GM18907 (cell line): ENCODE data around the gene STAU1.
"Not testable (repeated sequence)": the region's sequence is repeated elsewhere in the genome, so short reads cannot be mapped to it uniquely, and the experiment has no call there.

Source experiments
- ATAC-seq: cut with Tn5 transposase; IDR thresholded peaks from one replicate; pipeline ENCODE4 v1.9.1; 2021; ENCODE audit warnings: mild to moderate bottlenecking, moderate library complexity; ENCODE audit not compliant: unreplicated experiment

The STAU1 gene, protein sequence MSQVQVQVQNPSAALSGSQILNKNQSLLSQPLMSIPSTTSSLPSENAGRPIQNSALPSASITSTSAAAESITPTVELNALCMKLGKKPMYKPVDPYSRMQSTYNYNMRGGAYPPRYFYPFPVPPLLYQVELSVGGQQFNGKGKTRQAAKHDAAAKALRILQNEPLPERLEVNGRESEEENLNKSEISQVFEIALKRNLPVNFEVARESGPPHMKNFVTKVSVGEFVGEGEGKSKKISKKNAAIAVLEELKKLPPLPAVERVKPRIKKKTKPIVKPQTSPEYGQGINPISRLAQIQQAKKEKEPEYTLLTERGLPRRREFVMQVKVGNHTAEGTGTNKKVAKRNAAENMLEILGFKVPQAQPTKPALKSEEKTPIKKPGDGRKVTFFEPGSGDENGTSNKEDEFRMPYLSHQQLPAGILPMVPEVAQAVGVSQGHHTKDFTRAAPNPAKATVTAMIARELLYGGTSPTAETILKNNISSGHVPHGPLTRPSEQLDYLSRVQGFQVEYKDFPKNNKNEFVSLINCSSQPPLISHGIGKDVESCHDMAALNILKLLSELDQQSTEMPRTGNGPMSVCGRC

DNA sequence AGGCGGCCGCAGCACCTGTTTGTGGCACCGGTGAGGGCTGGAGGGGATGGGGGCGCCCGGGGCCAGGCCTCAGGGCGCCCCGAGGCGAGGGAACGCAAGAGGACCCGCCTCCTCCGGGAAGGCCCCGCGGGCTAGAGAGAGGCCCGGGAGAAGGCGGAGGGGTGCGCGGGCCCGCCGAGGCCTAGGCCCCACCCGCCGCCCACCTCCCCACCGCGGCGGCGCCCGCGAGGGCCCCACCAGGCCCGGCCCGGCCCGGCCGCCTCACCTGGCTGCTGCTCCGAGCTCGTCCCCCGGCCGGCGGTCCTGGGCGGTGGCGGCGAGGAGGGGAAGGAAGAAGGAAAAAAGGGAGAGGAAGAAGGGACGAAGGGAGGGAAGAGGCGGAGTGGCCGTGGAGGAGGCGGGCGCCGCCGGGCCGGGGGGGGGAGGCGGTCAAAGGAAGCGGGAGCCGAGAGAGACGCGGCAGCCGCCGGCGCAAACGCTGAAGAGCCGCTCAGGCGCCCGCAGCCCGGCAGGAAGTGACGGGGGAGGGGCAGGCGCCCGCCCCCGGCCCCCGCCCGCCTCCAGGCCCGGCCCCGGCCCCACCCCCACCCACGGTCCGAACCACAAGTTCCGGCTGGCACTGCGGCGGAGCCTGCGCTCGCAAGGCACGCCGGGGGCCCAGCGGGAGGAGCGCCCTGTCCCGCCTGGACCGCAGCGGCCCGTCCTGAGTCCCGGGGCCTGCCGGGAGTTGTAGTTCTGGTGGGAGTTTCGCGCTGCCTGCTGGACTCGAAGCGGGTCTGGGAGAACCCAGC is at the start of gene STAU1:
Gene STAU1, minus strand, starts transcription at position 484 of the 791 bp plus-strand sequence. CDS start 22,133 bp downstream, outside the sequence.
- ATAC-seq: peak; percentile 90

DNA sequence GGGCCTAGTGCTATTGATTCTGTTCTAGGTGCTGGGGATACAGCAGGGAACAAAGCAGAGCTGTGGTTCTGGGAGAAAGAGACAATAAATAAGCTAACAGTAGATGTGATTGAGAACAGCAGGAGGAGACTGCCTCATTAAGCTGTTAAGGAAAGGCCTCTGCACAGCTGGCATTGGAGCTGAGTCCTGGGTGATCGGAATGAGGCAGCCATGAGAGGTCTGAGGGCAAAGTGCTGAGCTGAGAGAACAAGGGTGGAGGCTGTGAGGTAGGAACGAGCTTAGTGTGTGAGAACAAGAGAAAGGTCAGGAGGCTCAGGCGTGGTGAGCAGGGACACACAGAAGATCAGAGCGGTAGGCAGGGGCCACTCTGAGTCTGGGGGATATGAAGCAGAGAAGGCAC is 49.4 kb upstream of the STAU1 start:
- no peak for ATAC-seq

DNA sequence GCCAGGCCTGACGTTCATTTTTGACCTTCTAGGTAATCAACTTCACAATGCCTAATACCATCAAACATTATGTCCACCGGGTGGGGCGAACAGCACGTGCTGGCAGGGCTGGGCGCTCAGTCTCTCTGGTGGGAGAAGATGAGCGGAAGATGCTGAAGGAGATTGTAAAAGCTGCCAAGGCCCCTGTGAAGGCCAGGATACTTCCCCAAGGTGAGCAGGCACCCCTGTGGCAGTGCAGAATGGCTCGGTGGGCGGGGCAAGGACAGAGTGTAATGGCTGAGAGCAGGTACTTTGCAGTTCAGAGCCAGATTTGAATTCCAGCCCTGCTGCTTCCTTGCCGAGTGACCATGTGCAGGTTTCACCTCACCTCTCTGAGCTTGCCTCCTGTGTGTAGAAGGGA is 48.2 kb upstream of the STAU1 start:
- no peak for ATAC-seq

GRCh38 chr20:49234831-49235230 is 46.7 kb upstream of the STAU1 start:
- ATAC-seq: no peak

DNA sequence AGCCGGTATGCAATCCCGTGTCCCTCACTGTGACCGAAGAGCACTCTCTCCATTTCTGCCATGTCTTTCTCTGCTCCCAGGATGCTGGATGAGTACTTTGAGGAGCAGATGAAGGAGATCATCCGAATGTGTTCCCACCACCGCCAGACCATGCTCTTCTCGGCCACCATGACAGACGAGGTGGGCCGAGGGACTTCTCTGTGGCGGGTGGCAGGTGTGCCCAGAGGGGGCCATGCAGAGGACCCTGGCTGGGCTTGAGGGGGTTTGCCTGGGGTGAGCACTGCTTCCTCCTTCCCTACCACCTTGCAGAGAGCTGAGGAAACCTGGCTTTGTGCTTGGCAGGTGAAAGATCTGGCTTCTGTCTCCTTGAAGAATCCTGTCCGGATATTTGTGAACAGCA is 45.1 kb upstream of the STAU1 start:
- no peak for ATAC-seq

DNA sequence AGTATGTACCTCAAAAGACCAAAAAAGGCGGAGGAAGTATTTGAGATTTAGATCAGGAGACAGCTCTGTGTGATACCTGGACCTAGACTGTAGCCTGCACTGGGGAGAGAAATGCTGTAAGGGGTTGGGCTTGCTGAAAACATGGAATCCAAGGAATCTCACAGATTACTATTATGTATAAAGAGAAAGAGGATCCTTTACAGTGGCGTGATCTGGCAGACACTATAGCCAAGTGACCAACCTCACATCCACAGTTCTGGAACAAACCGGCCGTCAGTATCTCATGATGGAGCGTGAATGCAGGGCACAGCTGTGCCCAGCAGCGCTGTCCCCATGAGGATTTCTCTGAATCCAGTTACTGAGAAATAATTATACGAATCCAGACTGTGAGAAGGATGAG is 43.3 kb upstream of the STAU1 start:
- no peak for ATAC-seq

- ATAC-seq: no peak
Observed at GRCh38 chr20:49230561-49231133, 42.5 kb upstream of the STAU1 start.

DNA sequence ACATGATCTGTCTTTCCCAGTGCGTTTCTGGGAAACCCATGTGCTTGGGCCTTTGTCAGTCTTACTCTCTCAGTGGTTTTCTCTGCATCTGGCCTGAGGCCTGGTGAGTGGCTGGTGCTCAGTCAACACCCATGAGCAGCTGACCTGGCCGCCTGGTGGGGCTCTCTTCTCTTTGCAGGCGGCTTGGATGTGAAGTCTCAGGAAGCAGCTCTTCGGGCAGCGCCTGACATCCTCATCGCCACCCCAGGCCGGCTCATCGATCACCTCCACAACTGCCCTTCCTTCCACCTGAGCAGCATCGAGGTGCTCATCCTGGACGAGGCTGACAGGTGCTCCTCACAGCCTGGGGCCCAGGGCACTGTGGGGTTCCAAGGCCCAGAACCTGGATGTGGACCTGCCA is 41.9 kb upstream of the STAU1 start:
- ATAC-seq: no peak

- no peak for ATAC-seq
Observed at GRCh38 chr20:49229381-49229780, 41.2 kb upstream of the STAU1 start.

DNA sequence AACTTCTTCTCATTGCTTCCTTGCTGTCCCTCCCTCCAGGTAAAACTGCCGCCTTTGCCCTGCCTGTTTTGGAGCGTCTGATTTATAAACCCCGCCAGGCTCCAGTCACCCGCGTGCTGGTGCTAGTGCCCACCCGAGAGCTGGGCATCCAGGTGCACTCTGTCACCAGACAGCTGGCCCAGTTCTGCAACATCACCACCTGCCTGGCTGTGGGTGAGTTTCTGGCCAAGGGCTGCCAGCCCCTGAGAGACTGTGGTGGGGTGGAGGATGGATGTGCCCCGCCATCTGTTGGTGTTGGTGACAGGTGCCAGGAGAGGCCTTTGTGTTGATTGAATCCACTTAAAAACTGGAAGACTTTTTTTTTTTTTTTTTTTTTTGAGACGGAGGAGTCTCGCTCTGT is 40.5 kb upstream of the STAU1 start:
- no peak for ATAC-seq

GRCh38 chr20:49225896-49226295 is 37.8 kb upstream of the STAU1 start:
- no peak for ATAC-seq

GRCh38 chr20:49219924-49220831 is 32.0 kb upstream of the STAU1 start:
- ATAC-seq: no peak

- ATAC-seq: peak; percentile 89
Observed at GRCh38 chr20:49219091-49219923, 31.2 kb upstream of the STAU1 start, which contains the start of gene DDX27. TSS of gene DDX27 (plus strand) at chr20:49219416. CDS start at chr20:49219449, 33 bp downstream.

- ATAC-seq: not testable (repeated sequence)
Observed at GRCh38 chr20:49218739-49219090, 30.6 kb upstream of the STAU1 start.

DNA sequence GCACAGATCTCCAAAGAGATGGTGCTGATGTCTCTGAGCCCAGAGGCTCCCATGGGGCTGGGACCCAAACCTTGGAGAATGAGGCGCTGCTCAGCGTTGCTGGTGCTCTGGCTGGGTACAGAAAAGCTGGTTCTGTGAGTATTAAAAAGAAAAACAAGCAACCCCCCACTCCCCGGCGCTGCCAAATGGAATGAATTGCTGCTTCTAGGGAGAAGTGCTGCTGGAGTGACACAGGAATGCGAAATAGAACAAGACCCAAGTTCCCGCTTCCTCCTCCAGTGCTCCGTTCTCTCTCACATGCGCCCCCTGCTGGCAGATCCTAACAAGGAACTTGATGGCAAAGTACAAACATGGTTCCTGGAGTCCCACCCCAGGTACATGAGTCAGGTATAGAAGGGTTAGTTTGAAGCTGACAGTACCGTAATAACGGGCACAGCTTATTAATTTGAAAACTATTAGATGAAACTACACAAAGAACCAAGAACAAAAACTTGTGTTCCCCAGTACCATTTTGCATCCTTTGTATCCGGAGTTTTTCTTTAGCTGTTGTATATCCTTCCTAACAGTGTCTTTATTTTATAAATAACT is 29.0 kb upstream of the STAU1 start:
- ATAC-seq: peak; percentile 33

DNA sequence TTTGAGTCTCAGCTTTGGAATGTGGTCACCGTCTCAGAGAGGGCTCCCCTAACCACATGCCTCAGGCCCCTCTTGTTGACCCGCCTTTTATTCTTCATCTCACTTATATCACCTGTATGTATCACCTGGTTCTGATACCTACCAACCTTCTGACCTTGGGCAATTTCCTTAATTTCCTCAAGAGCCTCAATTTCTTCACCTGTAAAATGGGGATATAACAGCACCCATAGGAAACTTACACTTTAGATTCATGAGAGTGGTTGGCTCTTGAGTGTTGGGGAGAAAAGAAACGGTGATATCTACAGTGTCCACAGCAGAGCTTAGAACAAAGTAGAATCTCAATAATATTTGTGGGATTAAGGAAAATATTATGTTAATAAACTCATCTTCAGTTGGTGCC is 27.1 kb upstream of the STAU1 start:
- no peak for ATAC-seq

- no peak for ATAC-seq
Observed at GRCh38 chr20:49214571-49214970, 26.4 kb upstream of the STAU1 start.

DNA sequence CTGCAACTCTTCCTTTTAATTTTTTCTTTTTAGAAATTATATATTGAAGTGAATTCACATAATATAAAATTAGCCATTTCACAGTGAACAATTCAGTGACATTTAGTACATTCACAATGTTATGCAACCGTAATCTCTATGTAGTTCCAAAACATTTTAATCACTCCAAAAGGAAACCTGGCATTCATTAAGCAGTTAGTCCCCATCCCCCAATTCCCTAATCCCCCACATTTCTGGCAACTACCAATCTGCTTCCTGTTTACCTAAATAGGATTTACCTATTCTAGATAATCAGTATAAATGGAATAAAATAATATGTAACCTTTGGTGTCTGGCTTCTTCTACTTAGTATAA is 22.6 kb upstream of the STAU1 start:
- ATAC-seq: no peak

DNA sequence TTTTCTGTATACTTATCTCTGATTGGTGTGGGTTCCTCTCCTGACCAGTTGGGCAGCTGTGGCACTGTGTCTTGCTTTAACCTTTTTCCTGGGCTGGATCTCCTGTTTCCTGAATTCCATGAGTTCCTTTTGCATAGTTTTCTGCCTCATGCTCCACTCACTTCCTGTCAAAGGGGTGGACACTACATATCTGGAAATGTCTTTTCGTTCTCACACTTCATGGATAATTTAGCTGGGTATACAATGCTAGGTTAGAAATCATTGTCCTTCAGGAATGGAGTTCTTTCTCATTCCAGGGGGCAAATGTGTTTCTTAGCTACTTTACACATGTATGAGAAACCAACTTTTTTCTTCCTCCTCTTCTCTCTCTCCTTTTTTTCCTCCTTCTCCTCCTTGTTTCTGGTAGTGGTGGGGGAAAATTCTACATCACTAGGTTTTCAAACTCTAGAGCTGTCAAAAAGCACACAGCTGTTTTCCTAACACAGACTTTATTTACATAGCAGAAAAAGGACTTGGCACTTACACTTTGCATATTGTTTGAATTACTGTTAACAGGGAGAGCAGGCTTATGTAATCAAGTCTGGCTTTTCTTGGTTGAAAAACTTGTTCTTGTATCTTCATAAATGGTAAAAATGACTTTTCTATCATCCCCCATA is 22.1 kb upstream of the STAU1 start:
- no peak for ATAC-seq
